SK-N-SH (cell line): ENCODE results near the gene TFCP2L1.

Source experiments
- CHD2 ChIP-seq: fragments of 150-350 bp; IDR thresholded peaks from 2 replicates; pipeline ENCODE4 v1.6.1; 2018; ENCODE audit warnings: low read length; ENCODE audit not compliant: partially characterized antibody
- EZH2phosphoT487 ChIP-seq: fragments of 200-600 bp; sonication (generic); IDR thresholded peaks from 2 replicates; pipeline ENCODE4 v1.6.1; 2017; ENCODE audit warnings: low read depth, mixed run types, mild to moderate bottlenecking, antibody characterized with exemption, moderate library complexity, borderline replicate concordance
- MEF2A ChIP-seq: IDR thresholded peaks from 2 replicates; pipeline ENCODE4 v1.4.0; 2012; ENCODE audit warnings: low read depth, borderline replicate concordance
- POLR2AphosphoS5 ChIP-seq: IDR thresholded peaks from 2 replicates; pipeline ENCODE4 v1.6.1; 2012; ENCODE audit warnings: low read depth, low read length
- RXRA ChIP-seq: IDR thresholded peaks from 2 replicates; pipeline ENCODE4 v1.4.0; 2012; ENCODE audit warnings: low read depth, mild to moderate bottlenecking, borderline replicate concordance
- TF ChIP-seq, protein P1 (sequence below): IDR thresholded peaks from 2 replicates; pipeline ENCODE4 v1.4.0; 2012; ENCODE audit warnings: low read depth
- TF ChIP-seq, protein P2 (sequence below): fragments of 200-600 bp; sonication (generic); IDR thresholded peaks from 2 replicates; pipeline ENCODE4 v1.6.1; 2017; ENCODE audit warnings: antibody characterized with exemption, mild to moderate bottlenecking, moderate library complexity
- TF ChIP-seq, protein P3 (sequence below): IDR thresholded peaks from 2 replicates; pipeline ENCODE4 v1.4.0; 2012; ENCODE audit warnings: low read depth, borderline replicate concordance
- TF ChIP-seq, protein P4 (sequence below): IDR thresholded peaks from 2 replicates; pipeline ENCODE4 v1.4.0; 2012; ENCODE audit warnings: low read depth, borderline replicate concordance
- TF ChIP-seq, protein P5 (sequence below): fragments of 150-350 bp; IDR thresholded peaks from 2 replicates; pipeline ENCODE4 v1.6.1; 2017; ENCODE audit warnings: antibody characterized with exemption, low read length, low read depth, borderline replicate concordance
- TF ChIP-seq, protein P6 (sequence below): IDR thresholded peaks from 2 replicates; pipeline ENCODE4 v1.6.1; 2012; ENCODE audit warnings: mild to moderate bottlenecking, low read depth, low read length, moderate library complexity

DNA sequence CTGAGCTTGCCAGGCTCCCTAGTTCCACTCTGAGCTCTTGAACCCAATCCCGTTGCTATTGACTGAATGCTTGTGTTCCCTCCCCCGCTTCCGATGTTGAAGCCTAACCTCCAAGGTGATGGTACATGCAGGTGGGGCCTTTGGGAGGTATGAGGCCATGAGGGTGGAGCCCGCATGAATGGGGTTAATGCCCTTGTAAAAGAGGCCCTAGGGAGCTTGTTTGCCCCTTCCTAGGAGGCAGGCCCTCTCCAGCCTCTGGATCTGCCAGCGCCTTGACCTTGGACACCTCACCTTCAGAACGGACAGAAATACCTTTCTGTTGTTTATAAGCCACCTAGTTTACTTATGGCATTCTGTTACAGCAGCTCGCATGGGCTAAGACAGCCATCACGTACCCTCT lies 71.6 kb downstream of the TFCP2L1 start:
- no peak for TF ChIP-seq POLR2AphosphoS5
- no peak for TF ChIP-seq CHD2
- TF ChIP-seq, protein P1, sequence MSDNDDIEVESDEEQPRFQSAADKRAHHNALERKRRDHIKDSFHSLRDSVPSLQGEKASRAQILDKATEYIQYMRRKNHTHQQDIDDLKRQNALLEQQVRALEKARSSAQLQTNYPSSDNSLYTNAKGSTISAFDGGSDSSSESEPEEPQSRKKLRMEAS, result no peak
- TF ChIP-seq, protein P2, sequence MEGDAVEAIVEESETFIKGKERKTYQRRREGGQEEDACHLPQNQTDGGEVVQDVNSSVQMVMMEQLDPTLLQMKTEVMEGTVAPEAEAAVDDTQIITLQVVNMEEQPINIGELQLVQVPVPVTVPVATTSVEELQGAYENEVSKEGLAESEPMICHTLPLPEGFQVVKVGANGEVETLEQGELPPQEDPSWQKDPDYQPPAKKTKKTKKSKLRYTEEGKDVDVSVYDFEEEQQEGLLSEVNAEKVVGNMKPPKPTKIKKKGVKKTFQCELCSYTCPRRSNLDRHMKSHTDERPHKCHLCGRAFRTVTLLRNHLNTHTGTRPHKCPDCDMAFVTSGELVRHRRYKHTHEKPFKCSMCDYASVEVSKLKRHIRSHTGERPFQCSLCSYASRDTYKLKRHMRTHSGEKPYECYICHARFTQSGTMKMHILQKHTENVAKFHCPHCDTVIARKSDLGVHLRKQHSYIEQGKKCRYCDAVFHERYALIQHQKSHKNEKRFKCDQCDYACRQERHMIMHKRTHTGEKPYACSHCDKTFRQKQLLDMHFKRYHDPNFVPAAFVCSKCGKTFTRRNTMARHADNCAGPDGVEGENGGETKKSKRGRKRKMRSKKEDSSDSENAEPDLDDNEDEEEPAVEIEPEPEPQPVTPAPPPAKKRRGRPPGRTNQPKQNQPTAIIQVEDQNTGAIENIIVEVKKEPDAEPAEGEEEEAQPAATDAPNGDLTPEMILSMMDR, result no peak
- TF ChIP-seq, protein P3, sequence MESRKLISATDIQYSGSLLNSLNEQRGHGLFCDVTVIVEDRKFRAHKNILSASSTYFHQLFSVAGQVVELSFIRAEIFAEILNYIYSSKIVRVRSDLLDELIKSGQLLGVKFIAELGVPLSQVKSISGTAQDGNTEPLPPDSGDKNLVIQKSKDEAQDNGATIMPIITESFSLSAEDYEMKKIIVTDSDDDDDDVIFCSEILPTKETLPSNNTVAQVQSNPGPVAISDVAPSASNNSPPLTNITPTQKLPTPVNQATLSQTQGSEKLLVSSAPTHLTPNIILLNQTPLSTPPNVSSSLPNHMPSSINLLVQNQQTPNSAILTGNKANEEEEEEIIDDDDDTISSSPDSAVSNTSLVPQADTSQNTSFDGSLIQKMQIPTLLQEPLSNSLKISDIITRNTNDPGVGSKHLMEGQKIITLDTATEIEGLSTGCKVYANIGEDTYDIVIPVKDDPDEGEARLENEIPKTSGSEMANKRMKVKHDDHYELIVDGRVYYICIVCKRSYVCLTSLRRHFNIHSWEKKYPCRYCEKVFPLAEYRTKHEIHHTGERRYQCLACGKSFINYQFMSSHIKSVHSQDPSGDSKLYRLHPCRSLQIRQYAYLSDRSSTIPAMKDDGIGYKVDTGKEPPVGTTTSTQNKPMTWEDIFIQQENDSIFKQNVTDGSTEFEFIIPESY, result no peak
- TF ChIP-seq, protein P4, sequence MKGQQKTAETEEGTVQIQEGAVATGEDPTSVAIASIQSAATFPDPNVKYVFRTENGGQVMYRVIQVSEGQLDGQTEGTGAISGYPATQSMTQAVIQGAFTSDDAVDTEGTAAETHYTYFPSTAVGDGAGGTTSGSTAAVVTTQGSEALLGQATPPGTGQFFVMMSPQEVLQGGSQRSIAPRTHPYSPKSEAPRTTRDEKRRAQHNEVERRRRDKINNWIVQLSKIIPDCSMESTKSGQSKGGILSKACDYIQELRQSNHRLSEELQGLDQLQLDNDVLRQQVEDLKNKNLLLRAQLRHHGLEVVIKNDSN, result no peak
- TF ChIP-seq, protein P5, sequence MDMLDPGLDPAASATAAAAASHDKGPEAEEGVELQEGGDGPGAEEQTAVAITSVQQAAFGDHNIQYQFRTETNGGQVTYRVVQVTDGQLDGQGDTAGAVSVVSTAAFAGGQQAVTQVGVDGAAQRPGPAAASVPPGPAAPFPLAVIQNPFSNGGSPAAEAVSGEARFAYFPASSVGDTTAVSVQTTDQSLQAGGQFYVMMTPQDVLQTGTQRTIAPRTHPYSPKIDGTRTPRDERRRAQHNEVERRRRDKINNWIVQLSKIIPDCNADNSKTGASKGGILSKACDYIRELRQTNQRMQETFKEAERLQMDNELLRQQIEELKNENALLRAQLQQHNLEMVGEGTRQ, result no peak
- TF ChIP-seq, protein P6, sequence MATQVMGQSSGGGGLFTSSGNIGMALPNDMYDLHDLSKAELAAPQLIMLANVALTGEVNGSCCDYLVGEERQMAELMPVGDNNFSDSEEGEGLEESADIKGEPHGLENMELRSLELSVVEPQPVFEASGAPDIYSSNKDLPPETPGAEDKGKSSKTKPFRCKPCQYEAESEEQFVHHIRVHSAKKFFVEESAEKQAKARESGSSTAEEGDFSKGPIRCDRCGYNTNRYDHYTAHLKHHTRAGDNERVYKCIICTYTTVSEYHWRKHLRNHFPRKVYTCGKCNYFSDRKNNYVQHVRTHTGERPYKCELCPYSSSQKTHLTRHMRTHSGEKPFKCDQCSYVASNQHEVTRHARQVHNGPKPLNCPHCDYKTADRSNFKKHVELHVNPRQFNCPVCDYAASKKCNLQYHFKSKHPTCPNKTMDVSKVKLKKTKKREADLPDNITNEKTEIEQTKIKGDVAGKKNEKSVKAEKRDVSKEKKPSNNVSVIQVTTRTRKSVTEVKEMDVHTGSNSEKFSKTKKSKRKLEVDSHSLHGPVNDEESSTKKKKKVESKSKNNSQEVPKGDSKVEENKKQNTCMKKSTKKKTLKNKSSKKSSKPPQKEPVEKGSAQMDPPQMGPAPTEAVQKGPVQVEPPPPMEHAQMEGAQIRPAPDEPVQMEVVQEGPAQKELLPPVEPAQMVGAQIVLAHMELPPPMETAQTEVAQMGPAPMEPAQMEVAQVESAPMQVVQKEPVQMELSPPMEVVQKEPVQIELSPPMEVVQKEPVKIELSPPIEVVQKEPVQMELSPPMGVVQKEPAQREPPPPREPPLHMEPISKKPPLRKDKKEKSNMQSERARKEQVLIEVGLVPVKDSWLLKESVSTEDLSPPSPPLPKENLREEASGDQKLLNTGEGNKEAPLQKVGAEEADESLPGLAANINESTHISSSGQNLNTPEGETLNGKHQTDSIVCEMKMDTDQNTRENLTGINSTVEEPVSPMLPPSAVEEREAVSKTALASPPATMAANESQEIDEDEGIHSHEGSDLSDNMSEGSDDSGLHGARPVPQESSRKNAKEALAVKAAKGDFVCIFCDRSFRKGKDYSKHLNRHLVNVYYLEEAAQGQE, result no peak
- TF ChIP-seq RXRA, result no peak
- no peak for TF ChIP-seq MEF2A
- TF ChIP-seq EZH2phosphoT487, result no peak
